Endothelial cell of umbilical vein (primary cell): ENCODE results near the gene PRL. TPM values are rescaled to one million over a fixed set of nuclear protein-coding genes. Genes with fewer than 3 reads are reported as not detected.

Source experiments
- BruUV-seq: library from RNA; stranded (reverse); fragments of 400-500 nt; replicated peaks from 2 replicates; lab custom pipeline; 2021; lab: Mats Ljungman, UMichigan
- CTCF ChIA-PET: fragments of 300-600, 350-600 bp; sonication (Branson Sonifier 250); formaldehyde crosslinking; loops from one replicate; lab custom pipeline; 2021; ENCODE audit warnings: antibody characterized with exemption, inconsistent platforms; lab: Charles Lee
- POLR2A ChIA-PET: fragments of 300-600, 350-600 bp; sonication (Branson Sonifier 250); formaldehyde crosslinking; loops from one replicate; lab custom pipeline; 2021; ENCODE audit warnings: antibody characterized with exemption, inconsistent platforms; lab: Charles Lee
- DNase-seq: peaks from one replicate; pipeline ENCODE4 v3.0.0-alpha.2; 2011; ENCODE audit warnings: low read depth, low spot score
- FAIRE-seq: peaks from 2 replicates; lab custom pipeline; 2011; peaks lifted over from hg19 to GRCh38; lab: Jason Lieb, UNC
- H2AFZ ChIP-seq: 2 replicates; pipeline ENCODE4 v1.6.0; 2012; ENCODE audit warnings: low read depth, low read length, control low read depth, inconsistent platforms
- H3K27ac ChIP-seq: 2 replicates; pipeline ENCODE4 v1.5.1; 2011; ENCODE audit warnings: low read depth, mild to moderate bottlenecking, control low read depth, low read length, moderate library complexity; ENCODE audit not compliant: insufficient read depth
- H3K27me3 ChIP-seq, 2 experiments: 2 replicates each; pipeline versions ENCODE4 v1.6.0 to v1.6.1; 2011; ENCODE audit warnings: low read length in 2 of 2, mixed read lengths in 1 of 2; ENCODE audit not compliant: control insufficient read depth in 2 of 2, insufficient read depth in 2 of 2
- H3K36me3 ChIP-seq, 2 experiments: 2 replicates in 1 of 2; 3 replicates in 1 of 2; pipeline ENCODE4 v1.5.1; 2011; ENCODE audit warnings: low read length in 2 of 2, mild to moderate bottlenecking in 1 of 2, moderate library complexity in 1 of 2; ENCODE audit not compliant: control insufficient read depth in 2 of 2, insufficient read depth in 2 of 2; ENCODE audit errors: extremely low read depth in 1 of 2
- H3K4me1 ChIP-seq: 3 replicates; pipeline ENCODE4 v1.5.1; 2011; ENCODE audit warnings: mild to moderate bottlenecking, low read length; ENCODE audit not compliant: control insufficient read depth, insufficient read depth; ENCODE audit errors: extremely low read depth
- H3K4me2 ChIP-seq: 2 replicates; pipeline ENCODE4 v1.6.1; 2011; ENCODE audit warnings: low read length, control low read depth, mixed read lengths; ENCODE audit not compliant: insufficient read depth
- H3K4me3 ChIP-seq, 3 experiments: fragments of 200-600 bp in 1 of 3; sonication (generic), shearing (Covaris generic) in 1 of 3; replicated peaks in 1 of 3; 2 replicates each; pipeline ENCODE4 v1.5.1; 2011 to 2016; ENCODE audit warnings: control low read depth in 3 of 3, low read length in 3 of 3, mild to moderate bottlenecking in 2 of 3, inconsistent platforms in 1 of 3, low read depth in 1 of 3, moderate library complexity in 1 of 3; ENCODE audit not compliant: insufficient read depth in 1 of 3
- H3K79me2 ChIP-seq: 2 replicates; pipeline ENCODE4 v1.6.0; 2012; ENCODE audit warnings: low read length, inconsistent platforms; ENCODE audit not compliant: control insufficient read depth, insufficient read depth
- H3K9ac ChIP-seq: replicated peaks from 2 replicates; pipeline ENCODE3; 2011; ENCODE audit warnings: low read length, control low read depth; ENCODE audit not compliant: insufficient read depth; ENCODE audit errors: extremely low read depth
- H3K9me1 ChIP-seq: replicated peaks from 3 replicates; pipeline ENCODE4 v1.6.0; 2011; ENCODE audit warnings: mild to moderate bottlenecking, low read length; ENCODE audit not compliant: control insufficient read depth, insufficient read depth; ENCODE audit errors: extremely low read depth
- H3K9me3 ChIP-seq: replicated peaks from 2 replicates; pipeline ENCODE4 v1.5.1; 2012; ENCODE audit warnings: low read length, inconsistent platforms; ENCODE audit not compliant: control insufficient read depth, insufficient read depth
- H4K20me1 ChIP-seq: replicated peaks from 2 replicates; pipeline ENCODE3; 2011; ENCODE audit warnings: mild to moderate bottlenecking, low read length; ENCODE audit not compliant: control insufficient read depth, insufficient read depth; ENCODE audit errors: extremely low read depth
- EZH2 ChIP-seq: IDR thresholded peaks from 2 replicates; pipeline ENCODE4 v1.6.1; 2012; ENCODE audit warnings: borderline replicate concordance, low read depth, mild to moderate bottlenecking, moderate library complexity, low read length, inconsistent platforms; ENCODE audit not compliant: severe bottlenecking
- FOS ChIP-seq: IDR thresholded peaks from 2 replicates; pipeline ENCODE4 v1.6.1; 2011; ENCODE audit warnings: mild to moderate bottlenecking, low read length, moderate library complexity, borderline replicate concordance; ENCODE audit not compliant: insufficient read depth
- GATA2 ChIP-seq: IDR thresholded peaks from 2 replicates; pipeline ENCODE4 v1.7.0; 2011; ENCODE audit warnings: low read depth, mild to moderate bottlenecking, moderate library complexity, mixed read lengths, low read length; ENCODE audit not compliant: insufficient read length, insufficient read depth
- JUN ChIP-seq: IDR thresholded peaks from 2 replicates; pipeline ENCODE4 v1.6.1; 2011; ENCODE audit warnings: borderline replicate concordance, low read depth; ENCODE audit not compliant: insufficient read length, insufficient read depth
- MYC ChIP-seq: IDR thresholded peaks from one replicate; pipeline ENCODE4 v1.6.1; 2011; ENCODE audit warnings: mild to moderate bottlenecking, low read depth, low read length
- POLR2A ChIP-seq: IDR thresholded peaks from 2 replicates; pipeline ENCODE4 v1.6.1; 2012; ENCODE audit warnings: low read depth, mild to moderate bottlenecking, control low read depth, low read length
- POLR2AphosphoS5 ChIP-seq: IDR thresholded peaks from 2 replicates; pipeline ENCODE4 v1.6.1; 2012; ENCODE audit warnings: low read depth, mild to moderate bottlenecking, control low read depth, low read length, moderate library complexity; ENCODE audit not compliant: insufficient read depth
- dilution Hi-C: fragments of 300-500 bp; cut with MboI; formaldehyde crosslinking; loops from one replicate; pipeline ENCODE4 v1.15.0; 2019; ENCODE audit warnings: low sequenced_read_pairs; ENCODE audit not compliant: extremely low pct_ligation_motif_present
- intact Hi-C: fragments of 100-400 bp; cut with micrococcal nuclease; formaldehyde crosslinking; loops from one replicate; pipeline ENCODE4 v1.10.0; 2022
- polyA plus RNA-seq, 4 experiments: library from polyadenylated mRNA; depleted of rRNA in 3 of 4; stranded (reverse) in 3 of 4; unstranded in 1 of 4; fragments of >200 nt; gene quantifications; 2 replicates each; pipeline versions ENCODE4 v1.2.1 to v1.2.3, GENCODE V29; 2011 to 2012; ENCODE audit warnings: missing spikeins in 1 of 4
- total RNA-seq: library from RNA; stranded (reverse); gene quantifications from 2 replicates; pipeline ENCODE4 v1.2.3, GENCODE V29; 2021
- TF ChIP-seq, protein P1 (sequence below): IDR thresholded peaks from 2 replicates; pipeline ENCODE4 v1.6.1; 2011; ENCODE audit not compliant: insufficient read depth, insufficient read length
- TF ChIP-seq, protein P2 (sequence below), 2 donors: IDR thresholded peaks; 1 replicate in 1 of 2; 2 replicates in 1 of 2; pipeline ENCODE4 v1.5.1; 2011; ENCODE audit warnings: low read length in 2 of 2, mild to moderate bottlenecking in 2 of 2, moderate library complexity in 2 of 2, control low read depth in 1 of 2, inconsistent platforms in 1 of 2, low read depth in 1 of 2; ENCODE audit not compliant: insufficient read depth in 1 of 2; ENCODE audit errors: extremely low read depth in 1 of 2

The PRL gene
- total and polyA plus RNA-seq, 2 donors (not counting 3 experiments of a cell fraction or from before 2014, with no cell fraction given) = not detected

DNA sequence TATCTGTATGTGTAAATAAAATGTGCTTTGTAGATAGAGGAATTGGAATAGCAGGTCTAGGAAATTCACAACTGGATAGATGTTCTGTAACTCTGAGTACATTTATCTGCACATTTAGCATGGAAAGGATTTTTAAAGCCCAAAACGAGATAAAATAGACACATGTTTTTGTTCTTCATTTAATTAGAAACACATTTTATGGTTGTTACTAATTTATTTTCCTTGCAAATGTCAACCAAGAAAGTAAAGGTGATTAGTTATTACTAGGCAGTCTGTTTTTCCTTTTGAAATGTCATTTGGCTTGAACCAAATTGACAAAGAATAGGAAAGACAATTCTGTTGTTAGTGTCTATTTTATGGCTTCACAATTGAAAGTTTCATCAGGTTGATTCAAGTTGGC lies 769 bp downstream of the PRL start:
- no peak overlapping the region for H3K27ac ChIP-seq
- dilution Hi-C loops (no loop called here), intact Hi-C loops (no loop called here)
- TF ChIP-seq, protein P1, sequence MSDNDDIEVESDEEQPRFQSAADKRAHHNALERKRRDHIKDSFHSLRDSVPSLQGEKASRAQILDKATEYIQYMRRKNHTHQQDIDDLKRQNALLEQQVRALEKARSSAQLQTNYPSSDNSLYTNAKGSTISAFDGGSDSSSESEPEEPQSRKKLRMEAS = no peak
- TF ChIP-seq POLR2A (no peak), JUN (no peak), POLR2AphosphoS5 (no peak), FOS (no peak), MYC (no peak), EZH2 (no peak), GATA2 (no peak)
- TF ChIP-seq, protein P2, sequence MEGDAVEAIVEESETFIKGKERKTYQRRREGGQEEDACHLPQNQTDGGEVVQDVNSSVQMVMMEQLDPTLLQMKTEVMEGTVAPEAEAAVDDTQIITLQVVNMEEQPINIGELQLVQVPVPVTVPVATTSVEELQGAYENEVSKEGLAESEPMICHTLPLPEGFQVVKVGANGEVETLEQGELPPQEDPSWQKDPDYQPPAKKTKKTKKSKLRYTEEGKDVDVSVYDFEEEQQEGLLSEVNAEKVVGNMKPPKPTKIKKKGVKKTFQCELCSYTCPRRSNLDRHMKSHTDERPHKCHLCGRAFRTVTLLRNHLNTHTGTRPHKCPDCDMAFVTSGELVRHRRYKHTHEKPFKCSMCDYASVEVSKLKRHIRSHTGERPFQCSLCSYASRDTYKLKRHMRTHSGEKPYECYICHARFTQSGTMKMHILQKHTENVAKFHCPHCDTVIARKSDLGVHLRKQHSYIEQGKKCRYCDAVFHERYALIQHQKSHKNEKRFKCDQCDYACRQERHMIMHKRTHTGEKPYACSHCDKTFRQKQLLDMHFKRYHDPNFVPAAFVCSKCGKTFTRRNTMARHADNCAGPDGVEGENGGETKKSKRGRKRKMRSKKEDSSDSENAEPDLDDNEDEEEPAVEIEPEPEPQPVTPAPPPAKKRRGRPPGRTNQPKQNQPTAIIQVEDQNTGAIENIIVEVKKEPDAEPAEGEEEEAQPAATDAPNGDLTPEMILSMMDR (IDR thresholded peaks at IDR 0.05; ENCODE audit: extremely low read depth in 1 of 2, insufficient read depth in 1 of 2, low read depth in 1 of 2, low read length in 2 of 2) = no peak
- FAIRE-seq (no peak), DNase-seq (no peak)
- CTCF ChIA-PET = no interaction called here
- H3K79me2 ChIP-seq = no peaks in the 10 kb centered on the region
- H3K4me1 ChIP-seq = no peaks in the 10 kb centered on the region
- POLR2A ChIA-PET = no interaction called here
- no peaks in the 10 kb centered on the region for H3K36me3 ChIP-seq
- H3K4me2 ChIP-seq = no peak overlapping the region
- no peak overlapping the region for H3K4me3 ChIP-seq
- no peak overlapping the region for H2AFZ ChIP-seq
- H3K9me1 ChIP-seq = no peaks in the 10 kb centered on the region
- no peaks in the 10 kb centered on the region for H4K20me1 ChIP-seq
- H3K27me3 ChIP-seq = no peaks in the 10 kb centered on the region
- no peak overlapping the region for H3K9ac ChIP-seq
- no TSS peak for BruUV-seq
- H3K9me3 ChIP-seq = no peaks in the 10 kb centered on the region
